MM.1S (cell line): Measurements from ENCODE around the gene SLC5A5.

Experiments
- EZH2 ChIP-seq: fragments of 300-600 bp; sonication (generic); optimal IDR thresholded peaks from 2 replicates; pipeline ENCODE3; 2017; ENCODE audit warnings: low read depth, mild to moderate bottlenecking, antibody characterized with exemption, low read length, mixed read lengths
- TF ChIP-seq, protein P1 (sequence below): fragments of 300-600 bp; sonication (generic); IDR thresholded peaks from 2 replicates; pipeline ENCODE4 v1.5.1; 2016; ENCODE audit warnings: antibody characterized with exemption, low read length, mixed read lengths

DNA sequence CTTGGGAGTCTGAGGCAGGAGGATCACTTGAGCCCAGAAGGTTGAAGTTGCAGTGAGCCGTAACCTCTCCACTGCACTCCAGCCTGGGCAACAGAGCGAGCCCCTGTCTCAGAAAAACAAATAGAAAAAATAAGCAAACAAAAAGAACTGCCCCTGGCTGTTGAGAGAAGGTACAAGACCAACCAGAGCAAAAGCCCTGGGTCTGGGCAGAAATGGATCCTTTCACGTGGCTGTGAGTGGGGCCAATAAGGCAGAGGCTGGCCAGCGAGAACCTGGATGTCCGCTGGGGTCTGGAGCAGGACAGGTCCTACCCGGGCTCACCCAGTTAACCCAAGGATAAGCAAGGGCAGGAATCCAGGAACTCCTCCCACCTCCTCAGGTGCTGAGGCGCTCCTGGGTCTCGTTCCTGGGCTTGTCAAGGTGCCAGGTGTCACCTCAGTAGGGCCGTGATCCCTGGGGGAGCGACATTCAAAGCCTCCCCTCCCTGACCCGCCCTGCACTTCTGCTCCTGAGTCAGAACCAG is 4.7 kb upstream of the SLC5A5 start:
- TF ChIP-seq, protein P1, sequence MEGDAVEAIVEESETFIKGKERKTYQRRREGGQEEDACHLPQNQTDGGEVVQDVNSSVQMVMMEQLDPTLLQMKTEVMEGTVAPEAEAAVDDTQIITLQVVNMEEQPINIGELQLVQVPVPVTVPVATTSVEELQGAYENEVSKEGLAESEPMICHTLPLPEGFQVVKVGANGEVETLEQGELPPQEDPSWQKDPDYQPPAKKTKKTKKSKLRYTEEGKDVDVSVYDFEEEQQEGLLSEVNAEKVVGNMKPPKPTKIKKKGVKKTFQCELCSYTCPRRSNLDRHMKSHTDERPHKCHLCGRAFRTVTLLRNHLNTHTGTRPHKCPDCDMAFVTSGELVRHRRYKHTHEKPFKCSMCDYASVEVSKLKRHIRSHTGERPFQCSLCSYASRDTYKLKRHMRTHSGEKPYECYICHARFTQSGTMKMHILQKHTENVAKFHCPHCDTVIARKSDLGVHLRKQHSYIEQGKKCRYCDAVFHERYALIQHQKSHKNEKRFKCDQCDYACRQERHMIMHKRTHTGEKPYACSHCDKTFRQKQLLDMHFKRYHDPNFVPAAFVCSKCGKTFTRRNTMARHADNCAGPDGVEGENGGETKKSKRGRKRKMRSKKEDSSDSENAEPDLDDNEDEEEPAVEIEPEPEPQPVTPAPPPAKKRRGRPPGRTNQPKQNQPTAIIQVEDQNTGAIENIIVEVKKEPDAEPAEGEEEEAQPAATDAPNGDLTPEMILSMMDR = no peak
- TF ChIP-seq EZH2 = no peak
